Esophagus muscularis mucosa (tissue), 3 donors: ENCODE data around the gene TPGS2.

Experiments
- POLR2A ChIP-seq: fragments of 450-650 bp; IDR thresholded peaks from one replicate; pipeline ENCODE4 v1.6.1; 2017; ENCODE audit warnings: antibody characterized with exemption, moderate library complexity, mild to moderate bottlenecking, low read depth
- TF ChIP-seq, protein P1 (sequence below), 3 experiments: fragments of 200-600 bp in 2 of 3; fragments of 450-650 bp in 1 of 3; sonication (generic) in 2 of 3; IDR thresholded peaks; one replicate each; pipeline ENCODE4 v1.5.1; 2017 to 2019; ENCODE audit warnings: antibody characterized with exemption in 3 of 3, mild to moderate bottlenecking in 2 of 3, moderate library complexity in 1 of 3

DNA sequence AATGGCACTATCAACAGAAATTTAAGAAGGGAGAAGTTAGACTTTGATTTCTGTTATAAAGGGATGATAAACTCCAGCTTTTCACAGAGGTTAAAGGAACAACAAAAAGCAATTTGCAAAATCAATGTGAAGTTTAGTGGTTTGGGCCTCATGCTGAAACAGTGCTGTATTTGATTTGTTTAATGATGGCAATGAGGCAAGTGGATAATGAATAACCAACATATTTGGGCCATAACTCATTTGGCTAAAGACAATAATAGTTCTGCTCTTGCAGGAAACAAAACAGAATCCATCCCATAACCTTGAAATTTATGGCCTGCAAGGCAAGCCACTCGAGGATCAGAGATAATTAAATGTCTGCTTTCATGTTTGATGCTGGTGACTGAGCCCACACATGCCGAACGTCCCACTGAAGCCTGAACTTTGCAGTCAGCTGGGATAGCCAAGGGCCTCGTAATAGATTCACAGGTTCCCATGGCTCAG, 56.5 kb downstream of the TPGS2 start:
- TF ChIP-seq, protein P1, sequence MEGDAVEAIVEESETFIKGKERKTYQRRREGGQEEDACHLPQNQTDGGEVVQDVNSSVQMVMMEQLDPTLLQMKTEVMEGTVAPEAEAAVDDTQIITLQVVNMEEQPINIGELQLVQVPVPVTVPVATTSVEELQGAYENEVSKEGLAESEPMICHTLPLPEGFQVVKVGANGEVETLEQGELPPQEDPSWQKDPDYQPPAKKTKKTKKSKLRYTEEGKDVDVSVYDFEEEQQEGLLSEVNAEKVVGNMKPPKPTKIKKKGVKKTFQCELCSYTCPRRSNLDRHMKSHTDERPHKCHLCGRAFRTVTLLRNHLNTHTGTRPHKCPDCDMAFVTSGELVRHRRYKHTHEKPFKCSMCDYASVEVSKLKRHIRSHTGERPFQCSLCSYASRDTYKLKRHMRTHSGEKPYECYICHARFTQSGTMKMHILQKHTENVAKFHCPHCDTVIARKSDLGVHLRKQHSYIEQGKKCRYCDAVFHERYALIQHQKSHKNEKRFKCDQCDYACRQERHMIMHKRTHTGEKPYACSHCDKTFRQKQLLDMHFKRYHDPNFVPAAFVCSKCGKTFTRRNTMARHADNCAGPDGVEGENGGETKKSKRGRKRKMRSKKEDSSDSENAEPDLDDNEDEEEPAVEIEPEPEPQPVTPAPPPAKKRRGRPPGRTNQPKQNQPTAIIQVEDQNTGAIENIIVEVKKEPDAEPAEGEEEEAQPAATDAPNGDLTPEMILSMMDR (IDR thresholded peaks at IDR 0.05): no peak
- no peak for TF ChIP-seq POLR2A
